Activated CD8-positive, alpha-beta memory T cell treated with anti-CD3 and anti-CD28 coated beads, Interleukin-2, amount 50 U/mL, for 1 hour (primary cell): Measurements from ENCODE around the gene TANC1.

ENCODE experiments used
- DNase-seq: peaks from one replicate; pipeline ENCODE4 v3.0.0-alpha.2; 2020; ENCODE audit errors: extremely low read depth

The TANC1 gene

GRCh38 chr2:159118115-159118858, 149.8 kb downstream of the TANC1 start:
- DNase-seq: peak; percentile 55

- DNase-seq: no peak
Observed at GRCh38 chr2:159118859-159119500, 150.5 kb downstream of the TANC1 start.

GRCh38 chr2:159119652-159120257, 151.3 kb downstream of the TANC1 start:
- no peak for DNase-seq

- no peak for DNase-seq
Observed at GRCh38 chr2:159123786-159124185, 155.3 kb downstream of the TANC1 start.

- DNase-seq: no peak
Observed at GRCh38 chr2:159124441-159124911, 156.0 kb downstream of the TANC1 start.

- no peak for DNase-seq
Observed at GRCh38 chr2:159124931-159125467, 156.6 kb downstream of the TANC1 start.

- no peak for DNase-seq
Observed at GRCh38 chr2:159125858-159126257, 157.4 kb downstream of the TANC1 start.

GRCh38 chr2:159126432-159127022, 158.1 kb downstream of the TANC1 start:
- DNase-seq: no peak

- no peak for DNase-seq
Observed at GRCh38 chr2:159128191-159128590, 159.8 kb downstream of the TANC1 start.

- no peak for DNase-seq
Observed at GRCh38 chr2:159129269-159129668, 160.8 kb downstream of the TANC1 start.

- no peak for DNase-seq
Observed at GRCh38 chr2:159129824-159130223, 161.4 kb downstream of the TANC1 start.

GRCh38 chr2:159130302-159130701, 161.9 kb downstream of the TANC1 start:
- no peak for DNase-seq

GRCh38 chr2:159131267-159131913, 162.9 kb downstream of the TANC1 start:
- DNase-seq: no peak

GRCh38 chr2:159131914-159132281, 163.5 kb downstream of the TANC1 start:
- no peak for DNase-seq

- no peak for DNase-seq
Observed at GRCh38 chr2:159133797-159134196, 165.4 kb downstream of the TANC1 start.

- DNase-seq: no peak
Observed at GRCh38 chr2:159134979-159135378, 166.5 kb downstream of the TANC1 start.

GRCh38 chr2:159136391-159136790, 168.0 kb downstream of the TANC1 start:
- DNase-seq: no peak

GRCh38 chr2:159137511-159138241, 169.2 kb downstream of the TANC1 start:
- DNase-seq: no peak

GRCh38 chr2:159138642-159139182, 170.3 kb downstream of the TANC1 start:
- DNase-seq: no peak

- DNase-seq: no peak
Observed at GRCh38 chr2:159139216-159139933, 170.9 kb downstream of the TANC1 start.
